Measurements from ENCODE around the gene TMEM266.

The TMEM266 gene

DNA sequence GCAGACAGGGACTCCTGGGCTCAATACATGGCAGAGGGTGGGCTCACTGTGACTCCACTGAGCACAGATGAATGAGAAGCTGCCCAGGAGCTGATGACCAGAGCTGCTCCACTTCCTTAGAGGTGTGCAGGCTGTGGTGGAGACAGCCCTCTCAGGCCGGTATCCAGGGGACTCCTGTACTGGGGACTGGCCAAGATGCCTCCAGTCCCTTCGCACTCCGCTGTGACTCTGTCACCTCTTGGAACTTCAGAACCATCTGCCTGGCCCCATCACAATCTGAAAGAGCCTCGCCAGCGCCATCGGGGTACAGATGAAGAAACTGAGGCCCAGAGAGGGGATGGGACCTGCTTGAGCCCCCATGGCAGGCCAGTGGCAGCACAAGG is 140.3 kb downstream of the TMEM266 start:
- no peak overlapping the region for H2AFZ ChIP-seq (ENCODE audit: low read length)
- no peaks in the 10 kb centered on the region for H3K36me3 ChIP-seq (replicated peaks; ENCODE audit: insufficient read depth, low read length)
- H3K27ac ChIP-seq (ENCODE audit: low read length) = no peak overlapping the region
- no peaks in the 10 kb centered on the region for H3K27me3 ChIP-seq (replicated peaks; ENCODE audit: insufficient read depth, low read length)
- H3K4me2 ChIP-seq (ENCODE audit: low read depth, low read length) = no peak overlapping the region
- no peak overlapping the region for H3K4me3 ChIP-seq (ENCODE audit: low read length)
- H3K9me2 ChIP-seq (replicated peaks; ENCODE audit: insufficient read depth, low read length) = no peaks in the 10 kb centered on the region
- no peaks in the 10 kb centered on the region for H4K20me1 ChIP-seq (ENCODE audit: insufficient read depth, low read length)
- no peaks in the 10 kb centered on the region for H3K4me1 ChIP-seq (ENCODE audit: low read length)
- no peaks in the 10 kb centered on the region for H3K9me3 ChIP-seq (replicated peaks; ENCODE audit: insufficient read depth, low read length)
- no peak for DNase-seq
- TF ChIP-seq EZH2phosphoT487 (IDR thresholded peaks at IDR 0.05; ENCODE audit: low read length) (no peak), EZH2 (optimal IDR thresholded peaks at IDR 0.05; ENCODE audit: low read depth, low read length) (no peak)
- TF ChIP-seq, protein P1, sequence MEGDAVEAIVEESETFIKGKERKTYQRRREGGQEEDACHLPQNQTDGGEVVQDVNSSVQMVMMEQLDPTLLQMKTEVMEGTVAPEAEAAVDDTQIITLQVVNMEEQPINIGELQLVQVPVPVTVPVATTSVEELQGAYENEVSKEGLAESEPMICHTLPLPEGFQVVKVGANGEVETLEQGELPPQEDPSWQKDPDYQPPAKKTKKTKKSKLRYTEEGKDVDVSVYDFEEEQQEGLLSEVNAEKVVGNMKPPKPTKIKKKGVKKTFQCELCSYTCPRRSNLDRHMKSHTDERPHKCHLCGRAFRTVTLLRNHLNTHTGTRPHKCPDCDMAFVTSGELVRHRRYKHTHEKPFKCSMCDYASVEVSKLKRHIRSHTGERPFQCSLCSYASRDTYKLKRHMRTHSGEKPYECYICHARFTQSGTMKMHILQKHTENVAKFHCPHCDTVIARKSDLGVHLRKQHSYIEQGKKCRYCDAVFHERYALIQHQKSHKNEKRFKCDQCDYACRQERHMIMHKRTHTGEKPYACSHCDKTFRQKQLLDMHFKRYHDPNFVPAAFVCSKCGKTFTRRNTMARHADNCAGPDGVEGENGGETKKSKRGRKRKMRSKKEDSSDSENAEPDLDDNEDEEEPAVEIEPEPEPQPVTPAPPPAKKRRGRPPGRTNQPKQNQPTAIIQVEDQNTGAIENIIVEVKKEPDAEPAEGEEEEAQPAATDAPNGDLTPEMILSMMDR (IDR thresholded peaks at IDR 0.05; ENCODE audit: low read length) = no peak
- H3K9ac ChIP-seq (ENCODE audit: low read length) = no peak overlapping the region
- H3K79me2 ChIP-seq (ENCODE audit: low read length) = no peaks in the 10 kb centered on the region
- no peaks in the 10 kb centered on the region for H3F3A ChIP-seq (ENCODE audit: insufficient read depth, low read length)

DNA sequence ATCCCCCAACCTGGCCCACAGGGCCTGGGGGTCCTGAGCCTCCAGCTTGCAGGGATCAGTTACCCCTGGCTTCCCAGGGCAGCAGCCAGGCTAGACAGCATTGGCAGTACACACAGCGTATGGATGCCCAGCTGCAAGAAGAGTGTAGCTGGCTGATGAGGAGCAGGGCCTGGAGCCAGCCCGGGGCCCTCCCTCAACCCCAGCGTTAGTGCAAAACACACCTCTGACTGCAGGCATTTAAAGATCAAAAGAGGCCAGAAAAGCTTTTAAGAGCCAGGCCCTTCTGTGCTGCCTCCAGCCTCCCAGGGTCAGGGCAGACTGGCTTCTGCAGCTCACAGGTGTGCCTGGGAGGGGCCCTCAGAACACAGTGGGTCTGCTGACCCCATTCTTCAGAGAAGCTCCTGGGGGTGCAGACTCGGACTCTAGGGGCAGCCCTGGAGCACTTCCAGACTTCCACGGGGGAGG is 140.9 kb downstream of the TMEM266 start:
- no peak for DNase-seq
- no peaks in the 10 kb centered on the region for H3K27me3 ChIP-seq (replicated peaks; ENCODE audit: insufficient read depth, low read length)
- no peak overlapping the region for H3K4me2 ChIP-seq (ENCODE audit: low read depth, low read length)
- no peak overlapping the region for H2AFZ ChIP-seq (ENCODE audit: low read length)
- H3K79me2 ChIP-seq (ENCODE audit: low read length) = no peaks in the 10 kb centered on the region
- no peaks in the 10 kb centered on the region for H3K9me2 ChIP-seq (replicated peaks; ENCODE audit: insufficient read depth, low read length)
- no peaks in the 10 kb centered on the region for H4K20me1 ChIP-seq (ENCODE audit: insufficient read depth, low read length)
- H3K27ac ChIP-seq (ENCODE audit: low read length) = no peak overlapping the region
- H3K36me3 ChIP-seq (replicated peaks; ENCODE audit: insufficient read depth, low read length) = no peaks in the 10 kb centered on the region
- no peak for TF ChIP-seq EZH2phosphoT487 (IDR thresholded peaks at IDR 0.05; ENCODE audit: low read length)
- TF ChIP-seq, protein P1 (IDR thresholded peaks at IDR 0.05; ENCODE audit: low read length) = no peak
- no peak for TF ChIP-seq EZH2 (optimal IDR thresholded peaks at IDR 0.05; ENCODE audit: low read depth, low read length)
- no peaks in the 10 kb centered on the region for H3K4me1 ChIP-seq (ENCODE audit: low read length)
- H3K9me3 ChIP-seq (replicated peaks; ENCODE audit: insufficient read depth, low read length) = no peaks in the 10 kb centered on the region
- no peak overlapping the region for H3K4me3 ChIP-seq (ENCODE audit: low read length)
- no peak overlapping the region for H3K9ac ChIP-seq (ENCODE audit: low read length)
- H3F3A ChIP-seq (ENCODE audit: insufficient read depth, low read length) = no peaks in the 10 kb centered on the region

DNA sequence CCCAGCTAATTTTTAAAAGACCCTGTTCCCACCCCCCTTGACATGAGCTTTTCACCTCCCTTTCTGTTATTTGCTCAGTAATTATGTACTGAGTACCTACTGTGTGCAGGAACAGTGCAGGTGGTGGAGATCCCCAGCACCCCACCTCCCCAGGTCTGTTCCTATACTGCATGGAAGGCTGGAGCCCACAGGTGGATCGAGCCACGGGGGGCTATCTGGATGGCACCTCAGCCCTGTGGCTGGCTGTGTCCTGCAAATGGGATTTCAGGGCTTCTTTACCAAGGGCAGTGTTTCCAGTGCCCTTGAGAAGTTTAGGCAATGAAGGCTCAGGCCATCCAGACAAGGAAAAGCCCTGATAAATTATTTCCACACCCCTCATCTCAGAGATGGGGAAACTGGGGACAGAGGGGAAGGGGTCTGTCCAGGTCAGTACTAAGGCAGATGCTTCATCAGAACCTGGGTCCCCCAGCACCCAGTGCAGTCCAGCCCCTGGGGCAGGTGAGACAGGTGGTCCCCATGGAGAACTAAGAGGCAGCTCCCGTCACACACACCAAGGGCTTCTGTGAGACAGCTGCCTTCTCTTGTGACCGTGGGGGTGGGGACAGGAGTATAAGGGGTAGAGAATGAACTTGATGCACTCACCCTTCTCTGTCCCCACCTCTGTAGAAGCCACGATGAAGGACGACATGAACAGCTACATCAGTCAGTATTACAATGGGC is 141.9 kb downstream of the TMEM266 start:
- Histone ChIP-seq H3K4me2 (ENCODE audit: low read depth, low read length) (no peak overlapping the region), H3K9me2 (replicated peaks; ENCODE audit: insufficient read depth, low read length) (no peaks in the 10 kb centered on the region), H3K9me3 (replicated peaks; ENCODE audit: insufficient read depth, low read length) (no peaks in the 10 kb centered on the region), H3K36me3 (replicated peaks; ENCODE audit: insufficient read depth, low read length) (no peaks in the 10 kb centered on the region), H3K27me3 (replicated peaks; ENCODE audit: insufficient read depth, low read length) (no peaks in the 10 kb centered on the region), H3K27ac (ENCODE audit: low read length) (no peak overlapping the region), H3K4me1 (ENCODE audit: low read length) (no peaks in the 10 kb centered on the region), H3K79me2 (ENCODE audit: low read length) (no peaks in the 10 kb centered on the region), H2AFZ (ENCODE audit: low read length) (no peak overlapping the region), H4K20me1 (ENCODE audit: insufficient read depth, low read length) (no peaks in the 10 kb centered on the region), H3K4me3 (ENCODE audit: low read length) (no peak overlapping the region), H3F3A (ENCODE audit: insufficient read depth, low read length) (no peaks in the 10 kb centered on the region), H3K9ac (ENCODE audit: low read length) (no peak overlapping the region)
- TF ChIP-seq, protein P1 (IDR thresholded peaks at IDR 0.05; ENCODE audit: low read length) = no peak
- TF ChIP-seq EZH2phosphoT487 (IDR thresholded peaks at IDR 0.05; ENCODE audit: low read length) (no peak), EZH2 (optimal IDR thresholded peaks at IDR 0.05; ENCODE audit: low read depth, low read length) (no peak)
- DNase-seq = no peak

Data from MM.1S (cell line).